A673 (cell line): ENCODE results near the gene COL13A1.

Experiments
- CTCF ChIP-seq: fragments of 300-800, 200-600 bp; sonication (generic); conservative IDR thresholded peaks from 2 replicates; pipeline ENCODE4 v1.5.1; 2017; ENCODE audit warnings: low read depth, mild to moderate bottlenecking, antibody characterized with exemption, low read length, moderate library complexity, mixed read lengths
- EZH2 ChIP-seq: fragments of 200-600 bp; sonication (generic); IDR thresholded peaks from 2 replicates; pipeline ENCODE4 v1.6.1; 2017; ENCODE audit warnings: borderline replicate concordance, low read depth, mild to moderate bottlenecking, mixed read lengths, antibody characterized with exemption, low read length; ENCODE audit not compliant: poor library complexity, severe bottlenecking

- TF ChIP-seq CTCF (no peak), EZH2 (no peak)
These were observed 155.1 kb downstream of the COL13A1 start for GRCh38 chr10:69956741-69957230.
